Adrenal gland (tissue), 5 donors: ENCODE measurements around the gene GOLGA8J.

Source experiments
- CTCF ChIP-seq, 6 experiments: fragments of 450-650 bp in 4 of 6; fragments of 200-600 bp in 2 of 6; sonication (generic) in 1 of 6; IDR thresholded peaks; 1 replicate in 5 of 6; 2 replicates in 1 of 6; pipeline versions ENCODE4 v1.5.1 to v1.8.0; 2016 to 2021; ENCODE audit warnings: antibody characterized with exemption in 6 of 6, mild to moderate bottlenecking in 2 of 6, moderate library complexity in 1 of 6
- POLR2A ChIP-seq, 2 donors: fragments of 450-650 bp; IDR thresholded peaks; one replicate each; pipeline ENCODE4 v1.6.1; 2017; ENCODE audit warnings: antibody characterized with exemption in 2 of 2, mild to moderate bottlenecking in 2 of 2, moderate library complexity in 1 of 2
- donor health status: DM: no; HTN: no; CAD: no.

GRCh38 chr15:30056166-30056565, 26.6 kb upstream of the GOLGA8J start:
- TF ChIP-seq POLR2A (IDR thresholded peaks at IDR 0.05) (no peak), CTCF (IDR thresholded peaks at IDR 0.05) (no peak)
